HG03520 (cell line): ENCODE data around the gene RIPK4.
"Not testable (repeated sequence)": the region's sequence is repeated elsewhere in the genome, so short reads cannot be mapped to it uniquely, and the experiment has no call there.

Source experiments
- ATAC-seq: cut with Tn5 transposase; IDR thresholded peaks from one replicate; pipeline ENCODE4 v1.9.1; 2021; ENCODE audit warnings: mild to moderate bottlenecking, moderate library complexity; ENCODE audit not compliant: unreplicated experiment

RIPK4 gene

DNA sequence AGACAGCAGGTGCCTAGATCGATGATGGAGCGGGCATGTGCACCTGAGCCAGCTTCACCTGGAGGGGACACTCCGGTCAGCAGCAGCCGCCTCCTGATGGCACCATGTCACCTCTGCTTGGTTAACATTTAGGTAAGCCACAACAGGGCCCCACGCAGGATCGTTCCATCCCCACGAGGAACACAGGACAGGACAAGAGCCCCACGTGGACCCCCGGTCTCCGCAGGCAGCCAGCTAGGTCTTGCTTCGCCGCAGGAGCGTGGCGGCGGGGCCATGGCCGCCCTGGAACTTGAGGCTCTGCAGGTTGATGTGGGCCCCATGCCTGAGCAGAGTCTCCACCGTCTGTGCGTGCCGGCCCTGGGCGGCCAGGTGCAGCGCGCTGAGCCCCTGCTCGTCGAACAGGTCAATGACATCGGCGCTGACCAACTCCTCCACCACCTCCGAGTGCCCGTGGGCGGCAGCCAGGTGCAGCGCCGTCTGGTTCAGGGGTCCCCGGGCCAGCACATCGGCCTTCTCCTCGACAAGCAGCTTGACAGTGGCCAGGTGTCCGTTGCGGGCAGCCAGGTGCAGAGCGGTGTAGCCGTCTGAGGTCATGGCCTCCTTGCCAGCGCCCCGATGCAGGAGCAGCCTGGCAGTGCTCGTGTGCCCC lies 26.1 kb downstream of the RIPK4 start:
- no peak for ATAC-seq

DNA sequence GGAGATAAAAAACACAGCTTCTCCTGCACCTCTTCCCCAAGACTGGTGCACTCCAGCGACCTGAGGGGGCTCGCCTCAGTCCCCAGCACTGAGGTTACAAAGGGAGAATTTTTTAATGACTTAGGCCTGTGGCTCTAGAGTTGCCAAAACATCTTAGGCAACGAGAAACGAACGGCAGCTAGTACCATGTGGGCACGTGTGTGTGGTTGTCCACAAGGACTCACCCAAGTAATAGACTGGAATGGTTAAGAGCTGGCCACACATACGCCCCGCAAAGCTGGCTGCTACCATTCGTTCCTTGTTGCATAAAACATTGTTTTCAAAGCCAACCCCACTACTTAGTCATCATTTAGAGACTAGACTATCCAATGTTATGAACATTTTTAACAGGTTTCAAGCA lies 26.9 kb downstream of the RIPK4 start:
- no peak for ATAC-seq

GRCh38 chr21:41739011-41739410 lies 27.8 kb downstream of the RIPK4 start:
- no peak for ATAC-seq

DNA sequence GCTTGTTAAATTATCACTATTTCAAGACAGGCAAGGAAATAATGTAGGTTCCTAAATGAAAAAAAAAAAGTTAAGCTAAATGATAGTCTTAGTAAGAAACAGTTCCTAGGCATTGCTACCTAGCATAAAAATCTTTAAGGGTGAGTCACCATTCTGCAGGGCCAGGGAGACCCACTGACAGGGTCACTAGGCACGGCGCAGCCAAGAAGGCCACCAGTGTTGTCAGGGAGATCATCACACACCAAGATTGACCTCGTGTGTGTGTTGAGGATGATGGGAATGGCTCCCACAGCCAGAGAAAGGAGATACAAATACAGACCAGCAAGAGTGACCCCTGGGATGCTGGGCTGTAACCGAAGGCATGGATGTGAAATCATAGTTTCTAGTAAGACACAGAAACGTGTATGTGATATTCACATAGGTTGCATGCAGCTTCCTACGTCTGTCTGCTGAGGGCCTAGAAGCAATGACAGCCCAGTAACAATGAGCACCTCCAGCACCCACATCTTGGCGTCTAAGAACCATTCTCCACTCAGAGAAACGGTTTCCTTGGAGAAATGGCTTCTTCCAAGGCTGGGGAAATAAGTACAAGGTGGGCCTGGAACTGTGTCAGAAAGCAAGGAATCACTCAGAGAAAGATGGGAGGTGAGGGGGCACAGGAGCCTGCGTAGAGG lies 29.1 kb downstream of the RIPK4 start:
- ATAC-seq, result no peak

GRCh38 chr21:41736423-41736822 lies 30.4 kb downstream of the RIPK4 start:
- ATAC-seq, result no peak

- no peak for ATAC-seq
These were observed 32.7 kb downstream of the RIPK4 start for GRCh38 chr21:41733951-41734689.

DNA sequence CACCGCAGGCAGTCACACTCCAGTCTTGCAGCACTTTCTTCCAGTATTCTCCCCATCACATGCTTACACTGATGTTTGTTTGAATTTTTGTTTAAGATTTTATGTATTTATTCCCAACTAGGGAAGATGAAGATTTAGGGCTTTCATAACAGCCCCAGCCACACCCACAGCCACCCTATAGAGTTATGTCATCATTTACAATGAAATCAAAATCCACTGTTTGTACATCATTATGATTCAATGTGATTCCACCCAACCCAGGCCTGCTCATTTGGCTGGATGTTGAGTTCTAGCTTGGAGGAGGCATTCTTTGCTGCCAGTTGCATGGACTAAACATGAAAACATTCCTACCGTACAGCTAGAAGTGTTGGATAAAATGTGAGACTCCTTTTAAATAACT lies 35.8 kb downstream of the RIPK4 start:
- no peak for ATAC-seq

DNA sequence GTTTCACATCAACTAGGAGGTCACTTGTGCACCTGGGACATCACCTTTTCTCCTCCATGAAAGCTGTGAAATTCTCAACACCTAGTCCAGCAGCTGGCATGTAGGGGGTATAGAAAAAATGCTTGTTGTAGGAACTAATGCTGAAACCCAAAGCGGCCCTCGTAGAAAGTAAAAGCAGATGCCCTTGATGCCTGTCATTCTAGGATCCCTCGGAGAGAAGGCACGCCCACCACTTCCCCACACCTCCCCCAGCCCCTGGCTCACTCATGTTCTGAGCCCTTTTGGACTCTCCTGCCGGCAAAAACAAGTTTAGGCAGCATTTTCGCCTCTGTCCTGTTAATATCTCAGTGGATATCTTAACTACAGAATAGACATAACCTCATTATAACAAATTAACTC lies 36.5 kb downstream of the RIPK4 start:
- ATAC-seq, result no peak

GRCh38 chr21:41729701-41730366 lies 37.0 kb downstream of the RIPK4 start:
- ATAC-seq, result no peak

DNA sequence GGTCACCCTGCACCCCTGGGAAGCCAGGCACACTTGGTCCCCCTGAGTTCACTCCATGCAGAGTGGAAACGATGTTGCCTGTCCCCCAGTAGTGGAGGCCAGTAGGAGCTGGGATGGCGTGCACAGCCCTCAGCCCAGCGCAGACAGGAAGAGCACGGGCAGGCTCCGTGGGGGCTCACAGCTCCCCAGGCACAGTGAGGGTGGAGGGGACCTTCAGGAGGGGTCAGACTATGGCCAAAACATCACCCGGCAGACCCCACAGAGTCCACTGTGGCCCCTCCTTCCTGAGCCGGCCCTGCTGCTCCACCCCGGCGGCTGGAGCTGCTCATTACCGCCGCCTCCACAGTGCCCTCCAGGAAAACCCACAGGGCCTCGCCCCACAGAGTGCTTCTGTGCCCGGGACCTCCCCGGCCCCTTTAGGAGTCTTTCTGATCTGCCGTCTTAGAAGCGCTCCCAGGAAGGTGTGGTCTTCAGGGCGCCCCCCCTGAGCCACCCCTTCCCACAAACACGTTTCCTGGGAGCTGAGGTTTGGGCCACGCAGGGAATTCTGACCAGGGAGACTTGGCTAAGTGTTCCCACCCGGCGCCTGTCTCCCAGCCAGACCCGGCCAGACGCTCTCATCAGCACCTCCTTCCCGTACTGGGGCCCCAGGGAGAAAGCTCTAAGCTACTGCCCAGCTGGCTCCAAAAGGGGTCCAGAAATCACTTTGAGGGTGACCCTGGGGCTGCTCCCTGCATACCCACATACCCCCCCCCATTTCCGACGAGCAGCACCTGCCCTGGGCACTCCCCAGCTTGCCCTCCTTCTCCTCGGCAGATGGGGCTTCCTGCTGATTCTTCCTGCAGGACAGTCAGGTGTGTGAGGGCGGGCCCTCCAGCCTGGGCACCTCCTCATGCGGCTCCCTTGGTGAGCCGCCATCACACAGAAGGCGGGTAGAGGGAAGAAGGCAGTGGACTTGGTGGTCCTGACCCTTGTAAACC lies 38.8 kb downstream of the RIPK4 start:
- no peak for ATAC-seq

GRCh38 chr21:41726970-41727783 lies 39.7 kb downstream of the RIPK4 start:
- no peak for ATAC-seq

GRCh38 chr21:41726630-41726969 lies 40.3 kb downstream of the RIPK4 start:
- no peak for ATAC-seq

- ATAC-seq, result no peak
These were observed 40.7 kb downstream of the RIPK4 start for GRCh38 chr21:41726058-41726558.

- no peak for ATAC-seq
These were observed 41.3 kb downstream of the RIPK4 start for GRCh38 chr21:41725421-41726031.

- not testable (repeated sequence) for ATAC-seq
These were observed 43.0 kb downstream of the RIPK4 start for GRCh38 chr21:41723835-41724234.

GRCh38 chr21:41722052-41723018 lies 44.5 kb downstream of the RIPK4 start:
- ATAC-seq, result no peak

GRCh38 chr21:41720250-41720649 lies 46.6 kb downstream of the RIPK4 start:
- ATAC-seq, result no peak

- ATAC-seq, result no peak
These were observed 47.2 kb downstream of the RIPK4 start for GRCh38 chr21:41719691-41720090.
